Measurements from ENCODE around the gene ZNF248.
"Not testable (repeated sequence)": the region's sequence is repeated elsewhere in the genome, so short reads cannot be mapped to it uniquely, and the experiment has no call there.

The ZNF248 gene

DNA sequence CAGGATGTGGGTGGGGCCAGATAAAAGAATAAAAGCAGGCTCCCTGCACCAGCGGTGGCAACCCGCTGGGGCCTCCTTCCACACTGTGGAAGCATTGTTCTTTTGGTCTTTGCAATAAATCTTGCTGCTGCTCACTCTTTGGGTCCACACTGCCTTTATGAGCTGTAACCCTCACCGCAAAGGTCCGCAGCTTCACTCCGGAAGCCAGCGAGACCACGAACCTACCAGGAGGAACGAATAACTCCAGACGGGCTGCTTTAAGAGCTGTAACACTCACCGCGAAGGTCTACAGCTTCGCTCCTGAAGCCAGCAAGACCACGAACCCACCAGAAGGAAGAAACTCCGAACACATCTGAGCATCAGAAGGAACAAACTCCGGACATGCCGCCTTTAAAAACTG lies 119.2 kb downstream of the ZNF248 start:
- not testable (repeated sequence) for DNase-seq

DNA sequence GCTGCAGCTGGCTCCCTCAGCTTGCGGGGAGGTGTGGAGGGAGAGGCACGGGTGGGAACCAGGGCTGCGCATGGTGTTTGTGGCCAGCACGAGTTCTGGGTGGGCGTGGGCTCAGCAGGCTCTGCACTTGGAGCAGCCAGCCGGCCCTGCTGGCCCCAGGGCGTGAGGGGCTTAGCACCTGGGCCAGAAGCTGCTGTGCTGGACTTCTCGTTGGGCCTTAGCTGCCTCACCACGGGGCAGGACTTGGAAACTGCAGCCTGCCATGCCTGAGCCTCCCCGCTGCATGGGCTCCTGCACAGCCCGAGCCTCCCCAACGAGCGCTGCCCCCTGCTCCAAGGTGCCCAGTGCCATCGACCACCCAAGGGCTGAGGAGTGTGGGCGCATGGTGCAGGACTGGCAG lies 120.1 kb downstream of the ZNF248 start:
- DNase-seq: no peak

DNA sequence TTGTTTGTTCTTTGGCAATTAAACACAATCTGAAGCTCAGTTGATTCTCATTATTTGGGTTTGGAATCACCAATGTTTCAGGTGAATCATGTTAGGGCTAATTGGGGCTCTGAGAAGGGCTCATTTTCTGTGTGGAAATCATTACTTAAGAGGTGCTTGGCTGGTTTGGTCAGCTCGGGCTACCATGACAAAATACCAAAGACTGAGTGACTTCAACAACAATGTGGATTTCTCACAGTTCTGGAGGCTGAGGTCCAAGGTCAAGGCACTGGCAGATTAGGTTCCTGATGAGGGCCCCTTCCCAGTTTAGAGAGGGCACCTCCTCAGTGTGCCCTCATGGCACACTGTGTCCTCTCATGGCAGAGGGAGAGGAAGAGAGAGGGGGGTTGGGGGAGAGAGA lies 121.3 kb downstream of the ZNF248 start:
- no peak for DNase-seq

DNA sequence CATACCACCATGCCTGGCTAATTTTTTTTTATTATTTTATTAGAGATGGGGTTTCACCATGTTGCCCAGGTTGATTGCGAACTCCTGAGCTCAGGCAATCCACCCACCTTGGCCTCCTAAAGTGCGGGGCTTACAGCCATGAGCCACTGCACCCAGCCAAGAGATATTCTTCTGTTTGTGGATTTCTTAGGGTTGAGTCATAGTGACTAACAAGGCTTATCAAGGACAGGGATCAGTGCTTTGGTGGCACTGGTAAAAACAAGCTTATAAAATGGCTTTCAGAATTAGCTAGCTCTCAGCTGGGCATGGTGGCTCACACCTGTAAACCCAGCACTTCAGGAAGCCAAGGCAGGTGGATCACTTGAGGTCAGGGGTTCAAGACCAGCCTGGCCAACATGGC lies 122.4 kb downstream of the ZNF248 start:
- no peak for DNase-seq

Data from CD4-positive, alpha-beta T cell treated with Interleukin-1 beta for 1 hour (primary cell).